RCC 7860 (cell line): ENCODE results near the gene RNF207.
A peak's percentile ranks its signal among the peaks of the same experiment; 100 is the strongest.

Source experiments
- DNase-seq: peaks from one replicate; pipeline ENCODE4 v3.0.0-alpha.2; 2015; ENCODE audit warnings: low spot score
- FAIRE-seq: peaks from 2 replicates; lab custom pipeline; 2012; peaks lifted over from hg19 to GRCh38; lab: Jason Lieb, UNC

RNF207 gene

DNA sequence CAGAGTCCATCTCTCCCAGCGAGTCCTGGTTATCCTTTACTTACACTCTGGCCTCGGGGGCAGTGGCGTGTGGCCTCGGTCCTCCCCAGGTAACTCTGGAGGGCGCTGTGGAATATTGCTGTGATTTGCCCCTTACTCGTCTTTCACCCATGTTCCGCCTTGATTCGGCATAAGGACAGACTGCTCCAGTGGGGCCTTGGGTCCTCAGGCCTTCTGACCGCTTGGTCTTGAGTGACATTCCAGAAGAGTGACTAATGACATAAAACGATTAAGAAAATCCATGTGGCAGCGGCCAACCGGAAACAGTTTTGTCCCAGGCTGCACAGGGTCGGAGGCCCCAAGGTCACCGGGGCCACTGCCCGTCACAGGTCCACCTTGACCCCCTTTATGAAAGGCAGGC is 18.8 kb downstream of the RNF207 start:
- peak; percentile 40 for FAIRE-seq
- peak; percentile 62 for DNase-seq

DNA sequence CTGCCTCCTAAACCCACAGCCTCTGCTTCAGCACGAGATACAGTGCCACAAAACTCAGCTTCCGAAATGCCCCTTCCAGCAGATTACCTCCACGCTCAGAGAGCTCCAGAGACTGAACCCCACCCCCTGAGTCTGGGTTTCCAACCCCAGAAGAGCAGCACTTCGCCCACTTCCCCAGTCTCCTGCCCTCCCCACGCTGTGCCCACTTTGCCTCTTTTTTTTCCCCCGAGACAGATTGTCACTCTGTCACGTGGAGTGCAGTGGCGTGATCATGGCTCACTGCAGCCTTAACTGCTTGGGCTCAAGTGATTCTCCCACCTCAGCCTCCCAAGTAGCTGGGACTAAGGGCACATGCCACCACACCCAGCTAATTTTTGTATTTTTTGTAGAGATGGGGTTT is 19.7 kb downstream of the RNF207 start:
- DNase-seq (no peak), FAIRE-seq (no peak)

- DNase-seq (no peak), FAIRE-seq (no peak)
Measured at GRCh38 chr1:6233376-6233775, 27.5 kb downstream of the RNF207 start.

GRCh38 chr1:6234502-6235295 is 28.8 kb downstream of the RNF207 start:
- no peak for FAIRE-seq

DNA sequence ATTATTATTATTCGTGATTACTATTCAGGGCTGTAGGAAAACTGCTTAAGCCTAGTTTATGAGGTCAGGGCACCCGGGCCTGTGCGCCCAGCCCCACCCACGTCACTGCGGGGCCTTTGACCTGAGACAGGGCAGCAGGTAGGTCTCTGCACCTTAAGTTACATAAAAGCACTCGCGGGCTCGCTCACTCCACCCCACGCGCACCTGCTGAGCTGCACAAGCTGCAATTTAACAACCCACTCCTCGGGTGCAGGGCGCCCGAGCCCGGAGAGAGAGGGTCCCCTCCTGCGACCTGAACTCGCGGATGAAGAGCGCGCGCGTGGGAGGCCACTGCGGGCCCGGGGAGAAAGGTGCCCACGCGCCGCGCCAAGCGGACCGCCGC is 29.4 kb downstream of the RNF207 start:
- no peak for DNase-seq
- no peak for FAIRE-seq

More at GRCh38 chr1:6234502-6235295, 28.8 kb downstream of the RNF207 start:
- no peak for DNase-seq

DNA sequence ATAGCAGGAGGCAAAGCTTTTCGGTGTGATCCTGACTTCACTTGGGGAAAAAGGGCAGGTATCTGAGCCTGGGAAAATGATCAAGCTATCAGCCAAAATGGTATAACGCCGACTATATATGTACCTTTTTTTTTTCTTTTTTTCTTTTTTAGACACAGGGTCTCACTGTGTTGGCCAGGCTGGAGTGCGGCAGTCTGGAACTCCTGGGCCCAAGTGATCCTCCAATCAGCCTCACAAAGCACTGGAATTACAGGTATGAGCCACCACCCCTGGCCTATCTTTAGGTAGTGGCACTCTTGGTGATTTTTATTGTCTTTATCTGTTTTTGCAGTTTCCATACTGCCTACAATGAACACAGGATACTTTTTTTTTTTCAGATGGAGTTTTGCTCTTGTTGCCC is 31.2 kb downstream of the RNF207 start:
- DNase-seq (no peak), FAIRE-seq (no peak)

DNA sequence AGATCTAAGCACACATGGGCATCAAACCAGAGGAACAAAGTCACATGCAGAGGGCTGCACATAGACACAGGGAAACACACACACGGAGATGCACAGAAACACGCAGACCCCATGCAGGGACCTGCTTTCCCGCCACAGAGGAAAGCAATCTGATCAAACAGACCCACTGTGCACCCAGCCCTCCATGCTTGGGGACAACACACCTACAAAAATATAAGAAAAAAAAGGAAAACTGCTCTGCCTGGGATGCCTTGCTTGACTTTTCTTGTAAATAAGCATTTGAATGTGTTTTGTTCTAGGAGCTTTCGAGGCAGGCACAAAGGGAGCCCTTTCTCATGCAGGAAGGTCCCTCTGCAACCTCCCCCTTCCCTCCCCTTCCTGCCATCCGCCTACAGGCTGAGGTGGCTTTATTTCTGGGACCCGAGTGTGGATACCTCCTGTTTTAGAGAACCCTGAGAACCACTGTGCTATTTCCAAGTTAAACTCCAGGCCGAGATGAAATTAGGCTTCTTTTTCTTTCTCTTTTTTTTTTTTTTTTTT is 33.4 kb downstream of the RNF207 start:
- DNase-seq, result no peak
- FAIRE-seq, result no peak

DNA sequence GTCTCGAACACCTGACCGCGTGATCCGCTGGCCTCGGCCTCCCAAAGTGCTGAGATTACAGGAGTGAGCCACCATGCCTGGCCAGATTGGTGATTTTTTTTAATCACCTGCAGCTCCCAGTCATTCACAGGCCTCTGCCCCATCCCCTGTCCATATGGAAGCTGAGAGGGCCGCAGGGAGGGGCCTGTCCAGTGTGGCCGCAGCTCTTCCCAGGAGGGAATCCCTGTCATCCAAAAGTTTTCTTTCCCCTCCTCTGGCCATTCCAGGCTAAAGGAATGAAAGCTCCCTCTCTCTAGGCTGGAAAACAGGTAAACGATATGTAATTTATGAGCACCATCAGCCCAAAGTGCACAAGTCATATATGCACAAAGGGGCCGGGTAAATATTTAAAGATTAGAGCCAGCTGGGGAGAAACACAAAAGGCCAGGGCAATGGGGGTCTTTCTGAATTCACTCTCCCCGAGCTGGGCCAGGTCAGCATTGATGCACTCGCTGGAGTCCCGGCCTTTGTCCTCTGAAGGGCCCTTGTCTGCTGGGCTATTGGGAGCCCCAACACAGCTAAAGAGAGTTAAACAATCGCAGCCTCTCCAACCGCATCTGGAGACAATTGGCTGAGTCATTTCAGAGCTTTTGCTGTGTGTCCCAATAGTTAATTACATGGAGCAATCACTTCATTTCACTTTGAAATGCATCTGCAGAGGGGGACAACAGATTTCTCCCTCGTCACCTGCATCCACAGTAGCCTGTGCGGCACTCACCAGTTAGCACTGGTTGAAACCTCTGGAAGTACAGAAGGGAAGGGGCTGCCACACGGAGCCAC is 34.2 kb downstream of the RNF207 start:
- no peak for FAIRE-seq
- no peak for DNase-seq

DNA sequence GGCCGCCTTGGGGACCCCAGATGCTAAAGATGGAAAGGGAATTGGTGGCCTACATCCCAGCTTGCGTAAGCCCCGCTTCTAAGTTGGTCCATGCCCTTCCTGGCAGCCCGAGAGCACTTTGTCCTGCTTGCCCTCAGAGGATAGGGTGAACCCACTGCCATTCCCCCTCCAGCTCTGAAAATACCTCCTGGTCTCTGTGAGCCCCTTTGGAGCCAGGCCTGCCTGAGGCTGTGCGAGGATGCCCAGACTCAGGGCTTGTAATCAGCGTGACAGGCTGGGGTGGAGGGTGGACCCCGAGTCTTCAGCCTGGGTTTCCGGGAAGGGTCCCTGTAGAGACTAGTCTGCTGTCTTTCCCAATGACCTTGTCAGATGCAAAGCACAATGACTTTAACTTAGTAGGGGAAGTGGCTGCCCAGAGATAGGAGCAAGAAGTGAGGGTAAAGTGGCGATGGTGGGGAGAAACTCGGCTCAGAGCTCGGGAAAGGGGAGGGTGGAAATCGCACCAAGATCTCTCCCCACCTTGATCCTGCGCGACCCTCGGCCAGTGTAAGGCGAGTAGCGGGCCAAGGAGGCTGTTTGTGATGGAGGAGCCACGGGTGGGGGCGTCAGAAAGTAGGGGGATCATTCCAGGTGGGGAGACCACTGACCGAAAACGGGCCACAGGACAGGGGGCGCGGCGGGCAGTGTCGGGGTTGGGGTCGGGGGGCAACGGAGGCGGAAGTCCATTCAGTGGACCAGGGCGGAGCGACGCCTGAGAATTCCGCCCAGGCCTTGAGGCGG is 35.4 kb downstream of the RNF207 start:
- FAIRE-seq (no peak), DNase-seq (no peak)

DNA sequence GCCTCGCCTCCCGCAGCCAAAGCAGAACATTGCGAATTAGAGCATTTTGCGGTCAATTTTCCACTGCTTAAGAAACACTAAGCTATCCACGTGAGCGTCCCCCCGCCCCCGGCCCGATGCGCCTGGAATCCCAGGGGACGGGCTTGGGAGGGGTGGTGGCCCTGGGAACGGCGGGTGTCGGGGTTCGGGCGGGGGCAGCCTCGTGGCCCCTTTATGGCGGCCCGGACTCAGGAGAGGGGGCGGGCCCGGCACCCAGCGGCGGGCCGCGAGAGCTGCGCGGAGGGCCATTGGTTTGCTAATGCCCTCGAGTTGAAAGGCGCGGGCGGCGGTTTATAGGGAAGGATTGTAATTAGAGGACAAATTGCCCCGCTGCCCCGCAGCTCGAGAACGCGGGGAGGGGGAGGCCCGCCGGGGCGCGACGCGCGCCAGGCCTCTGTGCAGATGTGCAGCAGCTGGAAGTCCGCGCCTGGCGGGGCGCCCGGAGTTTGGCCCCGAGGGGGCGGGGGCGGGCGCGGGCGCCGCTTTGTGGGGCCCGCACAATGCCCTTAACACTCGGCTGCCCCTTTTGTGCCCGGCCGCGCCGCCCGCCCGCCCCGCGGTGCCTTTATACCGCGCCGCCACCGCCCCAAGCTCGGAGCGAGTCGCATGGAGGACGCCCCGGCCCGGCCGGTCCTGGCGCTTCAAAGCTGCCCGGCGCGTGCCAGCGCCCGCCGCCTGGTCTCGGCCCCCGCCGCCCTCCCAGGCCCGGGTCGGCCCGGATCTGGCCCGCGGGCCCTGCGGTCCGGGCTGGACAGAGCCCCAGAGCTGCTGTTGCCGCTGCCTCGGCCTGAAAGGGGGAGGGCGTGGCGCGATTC is 36.2 kb downstream of the RNF207 start:
- DNase-seq, result no peak
- FAIRE-seq, result no peak

DNA sequence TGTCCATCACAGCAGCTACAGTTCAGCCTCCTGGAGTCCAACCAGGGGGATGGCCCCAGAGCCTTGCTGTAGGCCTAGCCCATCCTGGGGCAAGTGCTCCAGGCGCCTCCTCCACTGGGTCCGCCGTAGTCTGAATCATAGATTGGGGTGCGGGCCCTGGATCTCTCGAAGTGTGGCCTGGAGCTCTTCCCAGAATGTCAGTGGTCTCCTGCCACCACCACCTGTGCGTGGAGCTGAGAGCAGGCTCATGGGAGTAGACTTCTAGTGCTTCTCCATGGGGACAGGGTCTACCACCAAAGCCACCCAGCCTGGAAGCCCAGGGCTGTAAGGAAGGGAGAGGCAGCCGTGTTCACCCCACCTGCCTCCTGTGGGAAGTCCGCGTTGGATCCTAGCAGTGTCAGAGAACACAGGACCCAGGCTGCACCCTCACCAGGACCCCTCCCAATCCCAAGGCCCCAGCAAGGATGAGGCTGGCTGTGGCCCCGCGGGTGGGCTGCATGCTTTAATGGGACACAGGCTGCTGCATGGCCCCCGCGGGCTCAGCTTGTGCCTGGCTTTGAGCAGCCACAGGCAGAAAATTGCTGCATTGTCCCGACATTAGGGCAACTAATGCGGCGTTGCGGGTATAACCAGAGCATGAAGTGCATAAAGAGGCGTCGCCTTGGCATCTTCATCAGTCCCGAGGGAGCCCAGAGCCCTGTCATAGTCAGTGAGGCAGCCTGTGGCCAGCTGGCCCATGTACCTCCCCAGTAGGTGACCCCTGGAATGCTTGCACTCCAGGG is 37.3 kb downstream of the RNF207 start:
- FAIRE-seq, result no peak
- no peak for DNase-seq

DNA sequence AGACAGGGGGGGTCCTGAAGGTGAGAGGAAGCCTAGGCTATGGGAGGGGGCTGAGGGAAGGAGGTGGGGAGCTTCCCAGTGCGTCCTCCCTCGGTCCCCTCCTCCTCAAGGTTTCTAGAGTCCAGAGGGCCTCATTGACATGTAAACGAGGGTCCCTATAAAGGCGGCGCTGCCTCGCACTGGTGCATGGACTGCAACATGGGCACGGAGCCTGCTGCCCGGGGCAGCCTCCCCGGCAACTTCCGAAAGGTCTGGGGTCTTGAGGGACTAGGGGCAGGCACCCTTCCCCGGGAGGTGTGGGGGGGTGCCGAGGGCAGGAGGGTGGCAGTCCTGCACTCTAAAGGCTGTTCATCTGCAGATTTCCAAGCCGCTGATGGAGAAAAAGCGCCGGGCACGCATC is 38.1 kb downstream of the RNF207 start, which contains the start of gene HES3:
Gene HES3 (plus strand): TSS at position 187 of the 400 bp plus-strand sequence. CDS start 187 bp downstream, at position 374.
- DNase-seq (no peak), FAIRE-seq (no peak)

GRCh38 chr1:6244401-6245049 is 38.6 kb downstream of the RNF207 start:
- DNase-seq, result no peak
- no peak for FAIRE-seq

DNA sequence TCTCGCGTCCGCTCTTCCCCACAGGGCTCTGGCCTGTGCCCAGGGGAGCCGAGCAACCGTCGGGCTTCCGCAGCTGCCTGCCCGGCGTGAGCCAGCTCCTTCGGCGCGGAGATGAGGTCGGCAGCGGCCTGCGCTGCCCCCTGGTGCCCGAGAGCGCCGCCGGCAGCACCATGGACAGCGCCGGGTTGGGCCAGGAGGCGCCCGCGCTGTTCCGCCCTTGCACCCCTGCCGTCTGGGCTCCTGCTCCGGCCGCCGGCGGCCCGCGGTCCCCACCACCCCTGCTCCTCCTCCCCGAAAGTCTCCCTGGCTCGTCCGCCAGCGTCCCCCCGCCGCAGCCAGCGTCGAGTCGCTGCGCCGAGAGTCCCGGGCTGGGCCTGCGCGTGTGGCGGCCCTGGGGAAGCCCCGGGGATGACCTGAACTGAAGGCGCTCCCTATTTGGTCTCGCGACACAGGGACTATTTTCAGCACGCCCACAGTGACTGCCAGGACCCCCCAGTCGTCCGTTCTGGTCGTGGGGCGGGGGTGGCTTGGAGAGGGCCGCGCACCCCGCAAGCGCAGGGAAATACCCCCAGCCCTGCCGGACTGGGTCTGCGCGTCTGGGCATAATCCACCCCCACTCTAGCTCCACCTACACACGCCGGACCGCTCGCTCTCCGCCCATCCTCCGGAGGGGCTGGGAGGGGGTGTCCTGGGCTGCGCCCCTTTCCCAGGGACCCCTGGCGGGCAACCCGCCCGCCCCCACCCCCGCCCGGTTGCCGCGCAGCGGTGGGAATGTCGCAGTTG is 39.4 kb downstream of the RNF207 start:
- FAIRE-seq, result no peak
- peak; percentile 50 for DNase-seq

DNA sequence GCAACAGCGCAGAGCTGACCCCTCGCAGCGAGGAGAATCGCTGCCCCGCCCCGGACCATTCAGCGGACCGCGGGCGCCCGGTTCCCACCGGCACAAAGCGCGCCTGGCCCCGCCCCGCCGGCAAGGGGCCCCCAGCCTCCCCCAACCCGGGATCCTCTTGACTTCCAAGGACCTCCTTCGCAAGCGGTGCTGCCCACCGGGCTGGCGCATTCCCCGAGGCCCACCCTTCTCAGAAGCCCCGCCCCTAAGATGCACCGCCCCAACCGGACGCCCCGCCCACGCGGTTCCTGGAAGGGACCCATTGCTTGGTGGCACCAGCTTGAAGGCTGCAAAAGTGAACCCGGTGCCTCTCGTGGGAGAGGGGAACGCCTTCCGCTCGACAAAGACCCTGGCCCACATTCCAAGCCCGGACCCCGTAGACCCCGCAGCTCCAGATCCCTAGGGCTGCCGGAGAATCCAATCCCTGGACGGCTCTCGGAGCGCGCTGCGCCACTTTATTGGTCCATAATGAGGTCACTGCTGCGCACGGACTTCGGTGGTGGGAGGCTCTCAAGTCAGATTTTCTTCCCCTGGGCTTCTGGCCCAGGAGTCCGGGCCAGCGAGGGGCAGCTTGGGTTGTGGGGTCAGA is 40.1 kb downstream of the RNF207 start:
- FAIRE-seq, result no peak
- DNase-seq, result no peak

DNA sequence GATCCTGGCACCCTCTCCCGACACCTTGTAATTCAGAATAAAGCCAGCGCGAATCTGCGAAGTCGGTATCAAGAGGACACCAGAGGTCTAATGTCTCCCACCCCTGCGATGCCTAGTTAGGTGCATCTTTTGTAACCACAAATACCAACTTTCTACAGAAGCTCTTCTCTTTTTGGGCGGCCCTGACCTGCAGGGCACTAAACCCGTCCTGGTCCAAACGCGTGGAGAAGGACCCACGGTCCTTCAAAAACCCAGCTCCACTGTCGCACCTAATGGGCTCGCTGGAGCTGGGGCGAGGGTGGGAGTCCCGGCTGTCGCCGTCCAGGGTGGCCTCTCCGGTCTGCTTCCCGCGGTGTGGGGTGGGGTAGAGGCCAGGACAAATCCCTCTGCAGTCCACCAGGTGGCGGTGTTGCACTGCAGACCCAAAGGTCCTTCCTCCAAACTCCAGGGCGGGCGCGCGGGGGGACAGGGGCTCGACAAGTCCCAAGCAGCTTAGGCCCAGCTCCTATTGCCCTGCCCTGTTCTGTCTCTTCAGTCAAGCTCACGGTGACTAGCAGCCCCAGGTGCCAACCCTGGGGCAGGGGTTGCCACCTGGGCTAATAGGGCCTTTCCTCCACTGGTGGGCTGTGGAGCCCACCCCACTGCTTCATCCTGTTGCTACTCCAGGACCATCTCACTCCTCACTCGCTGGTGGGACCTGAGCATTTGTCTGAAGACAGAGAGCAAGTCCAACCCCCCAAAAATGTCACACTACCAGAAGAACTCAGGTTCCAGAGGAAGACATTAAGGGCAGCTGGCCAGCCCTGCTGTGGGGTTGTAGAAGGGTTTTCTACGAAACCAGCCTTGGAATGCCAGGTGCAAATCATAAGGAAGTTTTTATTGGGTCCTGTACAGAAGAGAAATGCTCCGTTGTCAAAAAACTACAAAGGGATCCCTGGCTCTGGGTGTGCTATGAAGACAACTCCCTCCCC is 40.9 kb downstream of the RNF207 start:
- FAIRE-seq (no peak), DNase-seq (peak; percentile 24)
